ENCODE data around the gene CRABP2.

Gene CRABP2

GRCh38 chr1:156707417-156708217 lies 2.2 kb upstream of the CRABP2 start:
- Histone ChIP-seq H3K4me1 (ENCODE audit: insufficient read depth, low read length) (peaks cover 50% of the 10 kb centered on the region), H3K9ac (ENCODE audit: low read depth, low read length) (peak overlapping the region; percentile 72), H3K36me3 (ENCODE audit: insufficient read depth, low read length) (no peaks in the 10 kb centered on the region), H3K9me3 (ENCODE audit: control insufficient read depth, insufficient read depth, low read length) (no peaks in the 10 kb centered on the region)

DNA sequence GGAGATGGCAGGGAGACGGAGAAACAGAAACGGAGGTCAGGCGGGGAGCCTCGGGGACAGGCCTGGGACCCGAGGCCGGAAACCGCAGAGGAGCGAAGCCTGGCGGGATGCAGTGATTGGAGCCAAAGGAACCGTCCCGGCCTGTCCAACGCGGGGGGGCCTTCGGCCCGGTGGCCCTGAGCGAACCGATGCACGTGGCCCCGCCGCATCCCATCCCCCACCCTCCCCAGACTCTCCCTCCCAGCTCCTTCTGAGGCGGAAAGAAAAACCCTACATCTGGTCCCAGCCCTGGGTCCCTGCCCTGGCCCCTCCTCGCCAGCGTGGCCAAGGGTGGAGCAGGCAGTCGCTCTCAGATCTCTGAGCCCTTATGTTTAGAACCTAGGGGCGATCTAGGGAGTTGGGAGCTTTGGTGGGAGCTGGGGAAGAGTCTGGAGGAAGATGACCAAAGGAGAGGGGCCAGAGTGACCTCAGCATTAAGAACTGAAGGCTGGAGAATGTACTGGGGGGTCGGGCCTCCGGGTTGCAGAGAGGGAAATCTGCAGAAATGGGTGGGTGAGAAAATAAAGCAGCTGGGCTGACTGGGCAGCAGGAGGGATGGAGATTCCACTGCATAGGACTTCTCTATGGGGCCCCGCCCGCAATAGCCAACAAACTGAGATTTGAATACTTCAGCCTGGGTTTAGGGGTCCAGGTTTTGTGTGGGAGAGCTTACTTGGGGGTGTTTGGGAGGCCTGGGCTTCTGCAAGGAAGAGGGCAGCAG lies 1.5 kb upstream of the CRABP2 start:
- H3K4me1 ChIP-seq (ENCODE audit: insufficient read depth, low read length): peaks cover 45% of the 10 kb centered on the region
- H3K9ac ChIP-seq (ENCODE audit: low read depth, low read length): peak overlapping the region; percentile 72
- H3K9me3 ChIP-seq (ENCODE audit: control insufficient read depth, insufficient read depth, low read length): no peaks in the 10 kb centered on the region
- H3K36me3 ChIP-seq (ENCODE audit: insufficient read depth, low read length): no peaks in the 10 kb centered on the region

DNA sequence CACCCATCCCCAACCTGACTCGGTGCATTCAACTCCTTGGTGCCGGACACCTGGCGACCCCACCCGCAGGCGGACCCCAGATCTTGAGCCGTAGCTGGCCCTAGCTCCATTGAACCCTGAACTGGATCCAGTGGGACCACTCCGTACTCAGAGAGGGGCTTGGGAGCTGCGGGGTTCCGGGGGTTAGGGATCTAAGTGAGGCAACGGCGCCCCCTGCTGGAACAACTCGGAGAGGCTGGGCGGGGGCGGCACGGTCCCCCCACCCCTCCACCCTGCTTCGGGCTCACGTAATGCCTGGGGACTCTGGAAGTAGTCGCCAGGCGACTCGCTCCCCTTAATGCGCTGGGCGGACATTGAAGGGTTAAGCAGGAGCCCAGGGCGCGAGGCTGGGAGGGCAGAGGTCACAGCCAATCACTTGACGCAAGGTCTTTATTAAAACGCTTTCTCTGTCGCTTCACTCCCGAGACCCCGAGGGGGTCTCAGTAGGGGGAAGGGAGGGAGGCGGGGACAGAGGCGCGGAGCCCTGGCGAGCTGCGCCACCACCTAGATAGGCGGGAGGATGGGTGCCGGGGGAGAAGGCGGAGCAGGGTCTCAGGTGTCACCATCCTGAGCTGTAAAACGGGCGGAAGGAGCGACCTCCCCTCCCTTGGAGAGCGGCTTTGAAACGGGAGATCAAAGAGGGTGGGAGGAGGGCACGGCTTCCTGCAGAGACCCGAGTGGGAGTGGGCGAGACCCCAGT lies 704 bp upstream of the CRABP2 start:
- no peaks in the 10 kb centered on the region for H3K36me3 ChIP-seq (ENCODE audit: insufficient read depth, low read length)
- no peaks in the 10 kb centered on the region for H3K9me3 ChIP-seq (ENCODE audit: control insufficient read depth, insufficient read depth, low read length)
- H3K9ac ChIP-seq (ENCODE audit: low read depth, low read length): peak overlapping the region; percentile 72
- H3K4me1 ChIP-seq (ENCODE audit: insufficient read depth, low read length): peaks cover 40% of the 10 kb centered on the region

GRCh38 chr1:156704930-156705320 lies 458 bp downstream of the CRABP2 start:
- Histone ChIP-seq H3K4me1 (ENCODE audit: insufficient read depth, low read length) (peaks cover 31% of the 10 kb centered on the region), H3K9ac (ENCODE audit: low read depth, low read length) (peak overlapping the region; percentile 72), H3K9me3 (ENCODE audit: control insufficient read depth, insufficient read depth, low read length) (no peaks in the 10 kb centered on the region), H3K36me3 (ENCODE audit: insufficient read depth, low read length) (no peaks in the 10 kb centered on the region; the same call in 1 of the 2 replicates)

DNA sequence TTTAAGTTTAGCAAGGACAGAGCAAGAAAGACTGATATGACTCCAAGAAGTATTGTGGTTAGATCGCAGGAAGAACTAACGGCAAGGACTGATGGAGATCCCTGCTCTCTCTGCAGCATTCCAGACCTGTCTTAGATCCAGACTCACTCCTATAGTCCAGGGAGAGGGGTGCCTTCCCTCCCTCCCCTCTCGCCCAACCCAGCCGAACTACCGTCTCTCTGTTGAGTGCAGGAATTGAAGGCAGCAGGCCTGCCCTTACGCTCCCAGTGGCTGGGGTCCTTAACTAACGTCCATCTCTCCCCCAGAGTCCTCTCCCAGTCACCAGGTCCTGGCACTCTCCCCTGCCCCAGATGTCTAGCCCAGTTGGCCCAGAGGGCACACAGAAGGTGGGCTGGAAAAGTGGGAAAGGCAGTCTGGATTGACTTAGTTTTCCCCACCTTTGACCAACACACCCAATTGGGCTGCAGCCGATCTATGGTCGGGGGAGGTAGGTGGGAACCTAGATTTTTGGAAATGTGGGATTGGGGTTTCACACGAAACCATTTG lies 1.1 kb downstream of the CRABP2 start:
- H3K9me3 ChIP-seq (ENCODE audit: control insufficient read depth, insufficient read depth, low read length): no peaks in the 10 kb centered on the region
- H3K9ac ChIP-seq (ENCODE audit: low read depth, low read length): peak overlapping the region; percentile 72
- H3K36me3 ChIP-seq (ENCODE audit: insufficient read depth, low read length): no peaks in the 10 kb centered on the region; the same call in 1 of the 2 replicates
- peaks cover 24% of the 10 kb centered on the region for H3K4me1 ChIP-seq (ENCODE audit: insufficient read depth, low read length)

DNA sequence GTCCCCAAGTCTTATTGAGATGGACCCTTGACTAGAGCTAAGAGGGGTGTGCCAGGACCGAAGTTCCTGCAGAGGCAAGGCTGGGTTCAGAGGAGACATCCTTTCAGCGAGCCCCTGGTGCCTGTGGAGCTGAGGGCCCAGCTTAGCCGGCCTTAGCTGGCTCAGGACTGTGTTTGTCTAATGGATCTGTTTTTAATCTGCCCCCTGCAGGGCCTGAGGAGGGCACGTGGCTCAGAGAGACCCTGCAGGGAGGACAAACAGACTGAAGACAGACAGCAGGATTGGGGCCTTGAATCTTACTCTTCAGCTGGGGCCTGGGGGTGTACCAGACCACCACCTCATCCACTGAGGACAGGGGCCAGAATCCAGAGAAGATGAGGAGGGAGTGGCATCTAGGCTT lies 1.6 kb downstream of the CRABP2 start:
- Histone ChIP-seq H3K9ac (ENCODE audit: low read depth, low read length) (peak overlapping the region; percentile 72), H3K9me3 (ENCODE audit: control insufficient read depth, insufficient read depth, low read length) (no peaks in the 10 kb centered on the region), H3K36me3 (ENCODE audit: insufficient read depth, low read length) (no peaks in the 10 kb centered on the region; the same call in 1 of the 2 replicates), H3K4me1 (ENCODE audit: insufficient read depth, low read length) (peaks cover 19% of the 10 kb centered on the region)

DNA sequence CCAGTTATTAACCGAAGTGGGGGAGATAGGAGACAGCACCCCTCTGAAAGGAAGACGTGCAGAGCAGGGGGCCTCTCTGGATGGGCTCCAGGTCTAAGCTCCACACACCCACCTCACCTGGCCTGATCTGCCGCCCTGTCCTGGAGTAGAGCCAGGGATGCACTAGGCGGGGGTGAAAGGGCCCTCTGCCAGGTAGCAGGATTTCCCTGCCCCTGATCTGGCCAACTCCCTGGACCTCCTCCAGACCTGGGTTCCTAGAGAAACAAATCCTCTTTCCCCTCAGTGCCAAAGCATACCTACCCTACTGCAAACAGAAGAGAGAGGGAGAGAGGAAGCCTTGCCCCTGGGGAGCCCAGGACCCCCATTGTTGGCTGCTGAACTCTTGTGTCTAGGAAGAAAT lies 2.0 kb downstream of the CRABP2 start:
- Histone ChIP-seq H3K4me1 (ENCODE audit: insufficient read depth, low read length) (peaks cover 16% of the 10 kb centered on the region; the same call in 1 of the 2 replicates), H3K9ac (ENCODE audit: low read depth, low read length) (no peak overlapping the region), H3K9me3 (ENCODE audit: control insufficient read depth, insufficient read depth, low read length) (no peaks in the 10 kb centered on the region), H3K36me3 (ENCODE audit: insufficient read depth, low read length) (no peaks in the 10 kb centered on the region; the same call in 1 of the 2 replicates)

- H3K4me1 ChIP-seq (ENCODE audit: insufficient read depth, low read length): peaks cover 16% of the 10 kb centered on the region; the same call in 1 of the 2 replicates
- no peaks in the 10 kb centered on the region; the same call in 1 of the 2 replicates for H3K36me3 ChIP-seq (ENCODE audit: insufficient read depth, low read length)
- H3K9me3 ChIP-seq (ENCODE audit: control insufficient read depth, insufficient read depth, low read length): no peaks in the 10 kb centered on the region
- H3K9ac ChIP-seq (ENCODE audit: low read depth, low read length): no peak overlapping the region
Measured at GRCh38 chr1:156700736-156701531, 4.4 kb downstream of the CRABP2 start.

- H3K9me3 ChIP-seq (ENCODE audit: control insufficient read depth, insufficient read depth, low read length): no peaks in the 10 kb centered on the region
- H3K4me1 ChIP-seq (ENCODE audit: insufficient read depth, low read length): peaks cover 19% of the 10 kb centered on the region; the same call in 1 of the 2 replicates
- no peaks in the 10 kb centered on the region; the same call in 1 of the 2 replicates for H3K36me3 ChIP-seq (ENCODE audit: insufficient read depth, low read length)
- H3K9ac ChIP-seq (ENCODE audit: low read depth, low read length): no peak overlapping the region
Measured at GRCh38 chr1:156698995-156699394, 6.4 kb downstream of the CRABP2 start.

DNA sequence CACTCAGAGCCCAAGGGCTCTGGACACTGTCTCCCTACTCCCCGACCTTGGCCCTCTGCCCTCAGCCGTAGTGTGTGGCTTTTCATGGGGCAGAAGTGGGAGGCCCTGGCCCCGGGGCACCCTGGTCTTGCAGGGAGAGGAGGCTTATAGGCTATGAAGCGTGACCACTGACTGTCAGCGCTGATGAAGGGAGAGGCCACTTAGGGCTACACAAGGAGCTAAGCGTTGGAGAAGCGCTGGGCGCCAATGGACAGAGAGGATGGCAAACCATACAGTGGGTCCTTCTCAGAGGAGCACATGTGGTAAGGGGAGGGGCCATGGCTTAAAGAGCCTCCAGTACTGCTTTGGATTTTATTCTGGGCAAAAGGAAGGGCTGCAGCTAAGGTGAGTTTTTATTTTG lies 7.9 kb downstream of the CRABP2 start:
- H3K9me3 ChIP-seq (ENCODE audit: control insufficient read depth, insufficient read depth, low read length): no peaks in the 10 kb centered on the region
- no peaks in the 10 kb centered on the region; the same call in 1 of the 2 replicates for H3K36me3 ChIP-seq (ENCODE audit: insufficient read depth, low read length)
- peaks cover 17% of the 10 kb centered on the region for H3K4me1 ChIP-seq (ENCODE audit: insufficient read depth, low read length)
- no peak overlapping the region for H3K9ac ChIP-seq (ENCODE audit: low read depth, low read length)

DNA sequence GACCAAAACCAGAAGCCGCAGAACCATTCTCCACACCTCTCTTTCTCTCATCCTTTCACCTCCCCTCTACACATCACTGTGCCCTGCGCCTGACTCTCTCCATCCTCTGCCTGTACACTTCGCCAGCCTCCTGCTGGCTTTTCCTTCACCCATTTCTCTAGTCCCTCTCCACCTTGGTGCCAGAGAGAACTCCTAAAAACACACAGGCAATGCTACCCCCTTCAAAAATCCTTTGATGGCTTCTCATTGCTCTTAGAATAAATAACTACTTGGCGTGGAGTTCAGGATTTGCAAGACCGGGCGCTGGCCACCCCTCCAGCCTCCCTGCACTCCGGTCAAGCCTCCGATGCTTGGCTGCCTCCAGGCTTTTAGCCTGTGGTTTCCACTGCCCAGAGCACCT lies 8.6 kb downstream of the CRABP2 start:
- Histone ChIP-seq H3K9ac (ENCODE audit: low read depth, low read length) (no peak overlapping the region), H3K36me3 (ENCODE audit: insufficient read depth, low read length) (no peaks in the 10 kb centered on the region; the same call in 1 of the 2 replicates), H3K4me1 (ENCODE audit: insufficient read depth, low read length) (peaks cover 17% of the 10 kb centered on the region), H3K9me3 (ENCODE audit: control insufficient read depth, insufficient read depth, low read length) (no peaks in the 10 kb centered on the region)

- H3K9me3 ChIP-seq (ENCODE audit: control insufficient read depth, insufficient read depth, low read length): no peaks in the 10 kb centered on the region
- peaks cover 32% of the 10 kb centered on the region for H3K4me1 ChIP-seq (ENCODE audit: insufficient read depth, low read length)
- H3K9ac ChIP-seq (ENCODE audit: low read depth, low read length): no peak overlapping the region
- H3K36me3 ChIP-seq (ENCODE audit: insufficient read depth, low read length): no peaks in the 10 kb centered on the region
Measured at GRCh38 chr1:156694690-156694962, 10.8 kb downstream of the CRABP2 start.

- no peaks in the 10 kb centered on the region for H3K9me3 ChIP-seq (ENCODE audit: control insufficient read depth, insufficient read depth, low read length)
- H3K36me3 ChIP-seq (ENCODE audit: insufficient read depth, low read length): no peaks in the 10 kb centered on the region
- peaks cover 32% of the 10 kb centered on the region for H3K4me1 ChIP-seq (ENCODE audit: insufficient read depth, low read length)
- peak overlapping the region; percentile 35 for H3K9ac ChIP-seq (ENCODE audit: low read depth, low read length)
Measured at GRCh38 chr1:156693848-156694689, 11.3 kb downstream of the CRABP2 start.

All from ES-I3 (cell line).